CD4-positive, alpha-beta T cell (primary cell): ENCODE data around the gene SPACA1. TPM values are rescaled to one million over a fixed set of nuclear protein-coding genes. Genes with fewer than 3 reads are reported as not detected.

Experiments
- ATAC-seq: fragments of 200-7000 bp; cut with Tn5 transposase; one replicate; pipeline ENCODE4 v1.10.0; 2022; ENCODE audit warnings: mild to moderate bottlenecking; ENCODE audit not compliant: poor library complexity
- CTCF ChIA-PET: fragments of 350-600 bp; sonication (Branson Sonifier 250); formaldehyde crosslinking; loops from one replicate; lab custom pipeline; 2021; ENCODE audit warnings: antibody characterized with exemption, inconsistent platforms; lab: Charles Lee
- POLR2A ChIA-PET: fragments of 350-600 bp; sonication (Branson Sonifier 250); formaldehyde crosslinking; loops from one replicate; lab custom pipeline; 2021; ENCODE audit warnings: antibody characterized with exemption, inconsistent platforms; lab: Charles Lee
- DNase-seq, 14 experiments: peaks; one replicate each; pipeline ENCODE4 v3.0.0-alpha.2; 2013 to 2020; ENCODE audit warnings: mixed read lengths in 2 of 14
- H3K27ac ChIP-seq, 2 donors: one replicate each; pipeline versions ENCODE4 v1.5.1 to v1.7.0; 2013; ENCODE audit warnings: low read length in 2 of 2, low read depth in 1 of 2, mild to moderate bottlenecking in 1 of 2
- H3K27me3 ChIP-seq, 2 experiments: 1 replicate in 1 of 2; 2 replicates in 1 of 2; pipeline versions ENCODE4 v1.6.1 to v1.7.0; 2013; ENCODE audit warnings: low read length in 2 of 2, control low read depth in 1 of 2, mild to moderate bottlenecking in 1 of 2, moderate library complexity in 1 of 2; ENCODE audit not compliant: insufficient read depth in 2 of 2, control insufficient read depth in 1 of 2
- H3K36me3 ChIP-seq: one replicate; pipeline ENCODE4 v1.6.1; 2013; ENCODE audit warnings: low read length, control low read depth; ENCODE audit not compliant: insufficient read depth
- H3K4me1 ChIP-seq: one replicate; pipeline ENCODE4 v1.6.1; 2013; ENCODE audit warnings: low read length, control low read depth; ENCODE audit not compliant: insufficient read depth
- H3K4me3 ChIP-seq: one replicate; pipeline ENCODE4 v1.5.1; 2013; ENCODE audit warnings: mild to moderate bottlenecking, low read length, moderate library complexity
- H3K9me3 ChIP-seq, 2 experiments: 1 replicate in 1 of 2; 2 replicates in 1 of 2; pipeline versions ENCODE4 v1.6.1 to v1.7.0; 2013; ENCODE audit warnings: low read length in 2 of 2, mild to moderate bottlenecking in 2 of 2, control low read depth in 1 of 2, moderate library complexity in 1 of 2; ENCODE audit not compliant: control insufficient read depth in 1 of 2, insufficient read depth in 1 of 2
- H3K27ac Mint-ChIP-seq: one replicate; pipeline ENCODE4 v1.8.0; 2020; ENCODE audit warnings: mixed read lengths
- H3K27me3 Mint-ChIP-seq: one replicate; pipeline ENCODE4 v1.8.0; 2021; ENCODE audit warnings: mixed read lengths
- H3K36me3 Mint-ChIP-seq: one replicate; pipeline ENCODE4 v1.8.0; 2021; ENCODE audit warnings: low read depth, mixed read lengths
- H3K4me1 Mint-ChIP-seq: one replicate; pipeline ENCODE4 v1.8.0; 2021; ENCODE audit warnings: low read depth, mixed read lengths
- H3K4me3 Mint-ChIP-seq: one replicate; pipeline ENCODE4 v1.8.0; 2020; ENCODE audit warnings: mild to moderate bottlenecking, mixed read lengths
- H3K9me3 Mint-ChIP-seq: one replicate; pipeline ENCODE4 v1.8.0; 2020; ENCODE audit warnings: mixed read lengths
- CTCF ChIP-seq: fragments of 200-600 bp; IDR thresholded peaks from one replicate; pipeline ENCODE4 v1.8.0; 2022; ENCODE audit warnings: antibody characterized with exemption, mild to moderate bottlenecking
- intact Hi-C, 2 experiments: fragments of 100-400 bp; cut with DNase I in 1 of 2; cut with micrococcal nuclease in 1 of 2; formaldehyde crosslinking; loops; one replicate each; pipeline versions ENCODE4 v1.15.1 to v1.9.0; 2023 to 2025; cut with DNase I, micrococcal nuclease
- total RNA-seq, 174 experiments: library from RNA in 2 of 174; stranded (reverse) in 2 of 174; gene quantifications; one replicate each; pipeline ENCODE4 v1.2.3 and lab custom pipeline; 2021 to 2026

SPACA1 gene
- total RNA-seq, 2 experiments from 2014 or later, result not detected

GRCh38 chr6:88107241-88107640, 59.6 kb downstream of the SPACA1 start:
- no peaks in the 10 kb centered on the region for H3K4me1 Mint-ChIP-seq
- H3K27ac ChIP-seq, result no peak overlapping the region
- peaks cover 29% of the 10 kb centered on the region for H3K27me3 Mint-ChIP-seq
- intact Hi-C loops, result no loop called here
- no peaks in the 10 kb centered on the region for H3K36me3 ChIP-seq
- no peak for TF ChIP-seq CTCF
- ChIA-PET POLR2A (no interaction called here), CTCF (no interaction called here)
- no peak for ATAC-seq
- H3K4me3 Mint-ChIP-seq, result no peak overlapping the region
- no peak overlapping the region for H3K27ac Mint-ChIP-seq
- no peaks in the 10 kb centered on the region for H3K9me3 ChIP-seq
- DNase-seq, result no peak
- H3K36me3 Mint-ChIP-seq, result no peaks in the 10 kb centered on the region
- H3K9me3 Mint-ChIP-seq, result no peaks in the 10 kb centered on the region
- H3K27me3 ChIP-seq, result no peaks in the 10 kb centered on the region
- no peaks in the 10 kb centered on the region for H3K4me1 ChIP-seq
- H3K4me3 ChIP-seq, result no peak overlapping the region

GRCh38 chr6:88111991-88112390, 64.3 kb downstream of the SPACA1 start:
- TF ChIP-seq CTCF, result no peak
- H3K4me1 ChIP-seq, result no peaks in the 10 kb centered on the region

GRCh38 chr6:88114838-88115237, 67.2 kb downstream of the SPACA1 start:
- ATAC-seq (no peak), DNase-seq (no peak)
- Histone ChIP-seq H3K9me3 (no peaks in the 10 kb centered on the region), H3K27ac (no peak overlapping the region), H3K4me1 (no peaks in the 10 kb centered on the region), H3K36me3 (no peaks in the 10 kb centered on the region), H3K4me3 (no peak overlapping the region), H3K27me3 (no peaks in the 10 kb centered on the region)
- peaks cover 52% of the 10 kb centered on the region for H3K27me3 Mint-ChIP-seq
- CTCF ChIA-PET, result no interaction called here
- POLR2A ChIA-PET, result no interaction called here
- no peak overlapping the region for H3K4me3 Mint-ChIP-seq
- H3K27ac Mint-ChIP-seq, result no peak overlapping the region
- no peaks in the 10 kb centered on the region for H3K4me1 Mint-ChIP-seq
- TF ChIP-seq CTCF, result no peak
- H3K36me3 Mint-ChIP-seq, result no peaks in the 10 kb centered on the region
- no peaks in the 10 kb centered on the region for H3K9me3 Mint-ChIP-seq
- intact Hi-C loops, result no loop called here

More at GRCh38 chr6:88111991-88112390, 64.3 kb downstream of the SPACA1 start:
- ATAC-seq, result no peak
- Mint-ChIP-seq H3K4me1 (no peaks in the 10 kb centered on the region), H3K27me3 (peaks cover 48% of the 10 kb centered on the region), H3K36me3 (no peaks in the 10 kb centered on the region), H3K4me3 (no peak overlapping the region), H3K27ac (no peak overlapping the region), H3K9me3 (no peaks in the 10 kb centered on the region)
- DNase-seq, result no peak
- intact Hi-C loops, result no loop called here
- Histone ChIP-seq H3K27me3 (no peaks in the 10 kb centered on the region), H3K27ac (no peak overlapping the region), H3K9me3 (no peaks in the 10 kb centered on the region), H3K4me3 (no peak overlapping the region), H3K36me3 (no peaks in the 10 kb centered on the region)
- ChIA-PET CTCF (no interaction called here), POLR2A (no interaction called here)
